GM18517 (cell line): ENCODE results near the gene WNK2.

Experiments
- ATAC-seq: cut with Tn5 transposase; IDR thresholded peaks from one replicate; pipeline ENCODE4 v1.9.1; 2021; ENCODE audit warnings: mild to moderate bottlenecking, moderate library complexity; ENCODE audit not compliant: unreplicated experiment

WNK2 gene

DNA sequence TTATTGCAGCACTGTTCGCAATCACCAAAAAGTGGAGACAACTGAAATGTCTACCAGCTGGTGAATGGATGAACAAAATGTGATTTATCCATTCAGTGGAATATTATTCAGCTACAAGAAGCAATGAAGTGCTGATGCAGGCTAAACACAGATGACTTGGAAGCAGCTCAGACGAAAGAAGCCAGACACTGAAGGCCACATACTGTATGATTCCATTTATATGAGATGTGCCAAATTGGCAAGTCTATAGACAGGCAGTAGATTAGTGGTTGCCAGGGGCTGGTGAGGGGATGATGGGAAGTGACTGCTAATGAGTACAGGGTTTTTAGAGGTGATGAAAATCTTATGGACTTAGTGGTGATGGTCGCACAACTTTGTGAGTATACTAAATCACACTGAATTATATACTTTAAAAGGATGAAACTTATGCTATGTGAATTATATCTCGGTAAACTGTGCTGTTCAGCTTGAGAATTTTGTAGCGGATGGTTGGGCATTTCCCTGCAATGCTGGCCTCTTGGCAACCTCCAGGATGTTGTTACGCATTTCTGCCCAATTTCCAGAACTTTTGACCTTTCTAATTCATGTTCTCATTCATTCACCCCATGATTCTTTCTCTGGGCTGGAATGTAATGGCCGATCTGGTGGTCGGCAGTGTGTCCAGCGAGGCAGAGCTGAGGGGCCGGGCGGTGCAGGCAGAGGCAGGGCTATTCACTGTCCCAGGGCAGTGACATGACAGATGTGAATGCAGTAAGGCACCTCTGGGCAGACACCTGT lies 22.0 kb upstream of the WNK2 start:
- no peak for ATAC-seq

GRCh38 chr9:93164085-93164484 lies 19.9 kb upstream of the WNK2 start:
- ATAC-seq, result no peak

DNA sequence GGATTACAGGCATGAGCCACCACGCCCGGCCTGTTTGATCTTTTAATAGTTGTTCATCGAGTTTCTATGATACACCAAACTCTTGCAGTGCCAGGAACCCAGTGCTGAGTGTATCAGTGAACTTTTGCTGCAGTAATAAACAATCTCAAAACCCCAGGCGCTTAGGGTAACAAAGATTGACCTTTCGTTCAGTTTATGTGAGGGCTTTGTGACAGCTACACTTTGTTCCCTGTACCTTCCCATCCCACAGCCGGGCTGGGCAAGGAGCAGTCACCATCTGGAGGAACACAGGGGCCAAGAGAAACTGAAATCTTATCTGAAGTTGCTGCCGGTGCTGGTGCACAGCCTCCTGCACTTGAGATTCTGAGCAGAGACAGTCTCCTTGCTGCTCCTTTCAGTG lies 17.2 kb upstream of the WNK2 start:
- no peak for ATAC-seq

- ATAC-seq, result no peak
Measured at GRCh38 chr9:93167185-93167584, 16.8 kb upstream of the WNK2 start.

- ATAC-seq, result no peak
Measured at GRCh38 chr9:93167838-93168237, 16.1 kb upstream of the WNK2 start.

DNA sequence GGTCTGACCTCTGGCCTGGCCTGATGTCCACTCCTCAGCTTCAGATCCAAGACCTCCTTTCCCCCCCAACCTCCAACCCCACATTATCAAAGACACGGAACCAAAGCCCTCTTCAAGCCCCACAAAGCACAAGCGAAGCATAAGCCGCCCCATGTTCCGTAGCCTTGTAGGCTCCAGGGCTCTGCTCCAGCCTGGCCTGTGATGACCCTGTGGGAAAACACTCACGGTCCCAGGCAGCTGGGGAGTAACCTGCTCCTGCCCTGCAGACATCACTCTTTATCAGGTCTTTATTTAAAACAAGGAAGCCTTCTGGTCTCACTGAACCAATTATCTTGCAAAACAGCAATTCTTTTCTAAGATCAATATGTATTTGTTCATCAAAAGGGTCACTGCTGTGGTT lies 15.4 kb upstream of the WNK2 start:
- ATAC-seq, result no peak

DNA sequence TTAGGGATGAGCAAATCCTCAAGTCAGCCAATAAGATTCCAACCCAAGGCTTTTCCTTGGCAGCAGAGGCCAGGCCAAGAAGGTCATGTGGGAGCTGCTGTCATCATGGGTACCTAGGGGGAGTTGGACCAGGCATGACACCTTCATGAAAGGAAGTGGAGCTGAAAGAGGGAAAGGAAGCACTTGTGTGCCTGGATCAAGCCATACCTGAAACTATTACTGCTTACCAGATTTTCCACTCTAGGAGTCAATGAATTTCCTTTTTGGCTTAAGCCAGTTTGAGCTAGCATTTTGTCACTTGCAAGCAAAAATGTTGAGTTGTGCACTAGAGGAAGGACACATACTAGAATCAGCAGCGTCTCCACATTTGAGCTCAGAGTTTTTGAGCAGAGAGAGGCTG lies 14.5 kb upstream of the WNK2 start:
- no peak for ATAC-seq

- ATAC-seq, result no peak
Measured at GRCh38 chr9:93170571-93170970, 13.4 kb upstream of the WNK2 start.

- no peak for ATAC-seq
Measured at GRCh38 chr9:93171261-93171990, 12.5 kb upstream of the WNK2 start.

GRCh38 chr9:93172666-93173364 lies 11.1 kb upstream of the WNK2 start:
- ATAC-seq, result no peak

DNA sequence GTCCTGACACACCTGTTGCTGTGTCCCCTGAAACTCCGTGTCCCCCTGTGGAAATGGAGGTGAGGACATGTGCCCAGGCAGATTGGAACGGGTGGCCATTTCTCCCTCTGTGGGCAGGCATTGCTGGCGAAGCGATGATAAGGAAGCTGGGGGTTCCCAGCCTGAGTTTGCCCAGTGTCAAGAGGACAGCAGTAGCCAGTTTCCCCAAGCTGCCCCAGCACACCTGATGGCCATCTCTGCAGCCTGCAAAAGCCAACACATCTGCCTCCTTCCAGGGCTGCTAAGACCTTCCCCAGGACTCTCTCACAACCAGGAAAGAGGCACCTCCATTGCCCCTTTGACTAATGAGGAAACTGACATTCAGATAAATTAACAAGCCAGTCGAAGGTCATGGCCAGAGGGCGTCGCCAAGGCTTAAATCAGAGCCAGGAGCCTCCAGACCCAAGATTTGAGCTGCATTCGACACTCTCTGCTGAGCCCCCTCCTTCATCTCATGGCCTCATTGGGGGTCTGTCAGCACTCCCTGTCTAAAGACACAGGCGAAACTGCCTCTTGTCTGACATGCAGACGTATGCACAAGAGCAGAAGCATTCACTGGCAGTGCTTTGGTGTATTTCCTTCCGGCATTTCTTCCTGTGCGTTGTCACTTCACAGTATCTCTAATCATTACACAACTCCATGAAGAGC lies 10.4 kb upstream of the WNK2 start:
- no peak for ATAC-seq

DNA sequence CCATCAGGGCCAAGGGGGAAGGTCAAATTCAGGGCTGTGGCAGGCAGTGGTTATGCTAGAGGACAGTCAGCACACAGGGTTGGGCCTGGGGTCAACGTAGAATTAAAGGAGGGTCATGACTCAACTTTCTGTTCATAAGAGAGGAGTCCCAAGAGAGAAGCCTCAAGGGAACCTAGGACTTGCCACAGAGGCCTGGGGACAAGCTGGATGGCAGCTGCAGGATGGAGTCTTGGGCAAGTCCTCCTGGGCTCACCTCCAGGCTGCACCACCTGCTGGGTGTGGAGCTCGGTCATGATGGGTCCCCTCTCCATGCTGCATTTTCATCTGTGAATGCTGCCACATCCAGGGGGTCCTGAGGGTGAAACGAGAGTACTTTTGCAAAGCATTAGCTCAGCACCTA lies 9.0 kb upstream of the WNK2 start:
- no peak for ATAC-seq

GRCh38 chr9:93177676-93178075 lies 6.3 kb upstream of the WNK2 start:
- no peak for ATAC-seq

- ATAC-seq, result no peak
Measured at GRCh38 chr9:93178851-93179786, 4.8 kb upstream of the WNK2 start.

DNA sequence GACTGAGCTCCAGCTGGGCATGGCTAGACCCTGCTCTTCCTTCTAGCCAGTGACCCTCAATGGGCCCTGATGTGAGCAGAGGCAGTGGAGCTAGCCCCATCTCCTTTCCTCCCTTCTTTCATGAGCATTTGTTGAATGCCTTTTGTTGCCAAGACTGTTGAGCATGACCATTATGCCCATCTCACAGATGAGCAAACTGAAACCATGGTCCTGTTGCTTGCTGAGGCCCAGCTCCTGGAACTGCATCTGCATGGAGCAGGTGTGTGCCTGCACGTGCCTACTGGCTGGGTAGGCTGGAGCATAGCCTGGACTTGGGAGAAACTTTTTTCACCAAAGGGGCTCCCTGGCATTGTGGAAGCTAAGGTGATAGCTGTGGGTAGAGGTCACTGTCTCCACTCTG lies 3.0 kb upstream of the WNK2 start:
- ATAC-seq, result no peak

DNA sequence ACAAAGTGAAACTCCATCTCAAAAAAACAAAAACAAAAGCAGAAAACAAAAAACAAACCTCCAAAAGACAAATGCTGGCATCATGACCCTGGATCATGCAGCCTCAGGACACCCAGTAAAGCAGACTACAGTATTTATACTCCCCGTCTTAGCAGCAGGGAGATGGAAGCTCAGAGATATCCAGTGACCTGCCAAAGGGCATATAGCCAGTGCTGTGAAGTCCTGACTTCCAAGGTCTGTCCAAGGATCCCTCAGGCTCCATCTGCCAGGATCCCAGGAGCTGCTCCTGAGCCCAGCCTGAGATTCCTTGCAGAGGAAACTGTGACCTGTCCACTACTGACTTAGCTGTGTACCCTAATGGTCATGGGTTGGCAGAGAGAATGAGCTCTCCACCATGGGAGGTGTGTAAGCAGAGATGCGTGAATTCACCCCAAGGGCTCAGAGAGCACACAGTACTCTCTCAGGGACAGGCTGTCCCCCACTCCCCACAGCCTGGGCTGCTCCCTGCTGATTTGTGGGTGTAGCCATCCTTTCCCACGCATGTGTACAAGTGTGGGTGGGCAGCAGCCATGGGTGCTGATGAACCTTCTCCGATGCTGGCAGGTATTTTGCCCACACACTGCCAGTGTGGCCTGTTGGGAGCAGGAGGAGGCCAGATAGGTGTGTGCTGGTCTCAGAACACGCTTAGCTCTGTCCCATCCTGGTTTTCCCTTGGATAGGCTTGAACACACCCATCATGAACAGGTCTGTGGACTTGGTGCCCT lies 2.1 kb upstream of the WNK2 start:
- ATAC-seq, result no peak

GRCh38 chr9:93182572-93182971 lies 1.4 kb upstream of the WNK2 start:
- ATAC-seq, result no peak

DNA sequence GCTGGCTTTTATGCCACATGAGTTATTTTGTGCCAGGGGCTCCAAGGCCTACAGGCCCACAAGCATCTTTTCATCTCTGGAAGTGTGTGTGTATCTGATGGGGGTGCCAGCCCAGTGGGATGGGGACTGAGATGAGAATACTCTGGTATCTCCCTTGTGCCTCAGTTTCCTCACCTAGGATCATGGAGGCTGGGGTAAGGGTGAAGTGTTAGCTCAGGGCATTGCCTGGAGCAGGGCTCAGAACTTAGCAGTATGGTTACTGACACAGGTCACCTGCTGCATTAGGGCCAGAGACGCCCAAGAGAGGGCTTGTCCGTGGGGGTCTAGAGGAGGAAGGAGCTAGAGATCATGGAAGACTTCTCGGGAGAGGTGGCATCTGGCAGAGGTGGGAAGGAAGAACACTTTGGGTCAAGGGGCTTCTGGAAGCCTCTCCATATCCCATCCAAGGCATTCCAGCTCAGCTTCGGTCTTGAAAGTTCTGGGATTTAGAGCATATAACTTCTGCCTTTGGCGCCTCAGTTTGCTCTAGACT lies 742 bp upstream of the WNK2 start:
- ATAC-seq, result no peak
